ENCODE results near the gene KHNYN. TPM values are rescaled to one million over a fixed set of nuclear protein-coding genes. Genes with fewer than 3 reads are reported as not detected.

The KHNYN gene
- total and polyA plus RNA-seq, 2 donors = 37.5 to 51.4 TPM

- no peak for DNase-seq (ENCODE audit: extremely low spot score)
- Histone ChIP-seq H3K4me3 (ENCODE audit: low read depth, low read length) (no peak overlapping the region), H3K36me3 (ENCODE audit: insufficient read depth) (no peaks in the 10 kb centered on the region), H3K4me1 (ENCODE audit: insufficient read depth) (no peaks in the 10 kb centered on the region), H3K27ac (ENCODE audit: low read depth) (no peak overlapping the region)
- WGBS = 60% methylated on average over 3 of the region's 3 CpGs
Observed at GRCh38 chr14:24408764-24409163, 21.0 kb upstream of the KHNYN start.

DNA sequence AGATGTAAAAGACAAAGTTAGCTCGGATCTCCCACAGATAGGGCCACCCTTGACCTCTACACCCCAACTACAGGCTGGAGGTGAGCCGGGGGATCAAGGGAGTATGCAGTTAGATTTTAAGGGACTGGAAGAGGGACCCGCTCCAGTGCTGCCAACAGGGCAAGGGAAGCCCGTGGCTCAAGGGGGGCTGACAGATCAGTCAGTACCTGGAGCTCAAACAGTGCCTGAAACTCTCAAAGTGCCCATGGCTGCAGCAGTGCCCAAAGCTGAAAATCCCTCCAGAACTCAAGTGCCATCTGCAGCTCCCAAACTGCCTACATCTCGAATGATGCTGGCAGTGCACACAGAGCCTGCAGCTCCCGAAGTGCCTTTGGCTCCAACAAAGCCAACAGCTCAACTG lies 20.6 kb upstream of the KHNYN start:
- DNase-seq (ENCODE audit: extremely low spot score) = no peak

DNA sequence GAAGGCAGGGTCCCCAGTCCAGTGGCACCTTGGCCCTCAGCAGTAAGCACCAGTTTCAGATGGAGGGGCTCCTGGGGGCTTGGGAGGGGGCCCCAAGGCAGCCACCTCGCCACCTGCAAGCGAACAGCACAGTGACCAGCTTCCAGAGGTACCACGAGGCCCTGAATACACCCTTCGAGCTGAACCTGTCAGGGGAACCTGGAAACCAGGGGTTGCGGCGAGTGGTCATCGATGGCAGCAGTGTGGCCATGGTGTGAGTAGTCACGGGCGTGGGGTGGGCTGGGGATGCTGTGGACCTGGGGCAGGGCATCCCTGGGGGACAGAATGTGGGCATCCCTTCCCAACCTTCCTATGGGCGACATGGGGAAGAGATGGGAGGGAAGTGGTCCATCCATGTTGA lies 19.8 kb upstream of the KHNYN start:
- no peaks in the 10 kb centered on the region for H3K36me3 ChIP-seq (ENCODE audit: insufficient read depth)
- no peak overlapping the region for H3K4me3 ChIP-seq (ENCODE audit: low read depth, low read length)
- no peaks in the 10 kb centered on the region for H3K4me1 ChIP-seq (ENCODE audit: insufficient read depth)
- H3K27ac ChIP-seq (ENCODE audit: low read depth) = no peak overlapping the region
- WGBS = 96% methylated on average over 10 of the region's 10 CpGs
- DNase-seq (ENCODE audit: extremely low spot score) = no peak

More for the DNA sequence above, 20.6 kb upstream of the KHNYN start:
- H3K4me3 ChIP-seq (ENCODE audit: low read depth, low read length) = no peak overlapping the region
- WGBS = 85% methylated on average over 6 of the region's 6 CpGs
- no peaks in the 10 kb centered on the region for H3K4me1 ChIP-seq (ENCODE audit: insufficient read depth)
- no peak overlapping the region for H3K27ac ChIP-seq (ENCODE audit: low read depth)
- no peaks in the 10 kb centered on the region for H3K36me3 ChIP-seq (ENCODE audit: insufficient read depth)

DNA sequence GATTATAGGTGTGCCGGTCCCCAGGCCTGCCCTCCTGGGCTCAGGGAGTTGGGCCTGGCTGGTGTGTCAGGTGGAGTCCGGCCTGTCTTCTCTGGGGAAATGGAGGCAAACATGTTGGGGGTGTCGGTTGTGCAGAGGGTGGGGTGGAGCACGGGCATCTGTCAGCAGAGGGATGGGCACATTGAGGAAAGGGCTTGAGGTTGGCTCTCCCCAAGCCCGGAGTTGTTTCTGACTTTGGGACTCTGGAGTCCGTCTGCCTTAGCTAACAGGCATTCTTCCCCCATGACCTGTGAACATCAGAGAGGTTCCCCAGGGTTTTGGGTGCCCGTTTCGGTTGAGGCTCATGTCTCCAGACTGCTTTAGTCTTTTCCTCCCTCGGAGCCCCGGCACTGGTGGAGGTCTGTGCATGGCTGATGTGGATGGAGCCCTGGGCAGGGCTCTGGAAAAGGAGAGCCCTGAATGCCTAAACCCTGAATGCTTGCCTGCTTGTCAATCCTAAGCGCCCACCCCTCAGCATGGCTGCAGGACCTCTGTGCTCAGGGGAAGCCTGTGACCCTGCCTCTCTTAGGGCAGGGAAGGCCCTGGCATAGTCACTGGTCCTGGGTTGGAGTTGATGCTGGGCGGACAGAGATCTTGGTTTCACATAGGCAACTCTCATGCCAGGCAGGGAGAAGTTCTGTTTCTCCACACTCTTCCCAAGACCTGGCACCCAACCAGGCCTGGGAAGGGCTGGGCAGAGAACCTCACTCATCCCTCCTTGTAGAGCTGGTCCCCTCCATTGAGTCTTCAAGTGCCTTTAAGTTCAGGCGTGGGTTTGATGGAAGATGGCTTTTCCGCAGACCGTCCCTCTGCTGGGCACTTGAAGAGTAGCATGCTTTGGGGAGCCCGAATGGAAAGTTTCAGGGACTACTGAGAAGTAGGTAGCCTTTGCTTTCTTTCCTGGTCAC lies 18.0 kb upstream of the KHNYN start:
- Histone ChIP-seq H3K4me1 (ENCODE audit: insufficient read depth) (no peaks in the 10 kb centered on the region), H3K36me3 (ENCODE audit: insufficient read depth) (no peaks in the 10 kb centered on the region), H3K27ac (ENCODE audit: low read depth) (no peak overlapping the region), H3K4me3 (ENCODE audit: low read depth, low read length) (no peak overlapping the region)
- 72% methylated on average over 16 of the region's 16 CpGs for WGBS
- no peak for DNase-seq (ENCODE audit: extremely low spot score)

- 91% methylated on average over 1 of the region's 1 CpG for WGBS
- no peaks in the 10 kb centered on the region for H3K4me1 ChIP-seq (ENCODE audit: insufficient read depth)
- no peak overlapping the region for H3K4me3 ChIP-seq (ENCODE audit: low read depth, low read length)
- H3K36me3 ChIP-seq (ENCODE audit: insufficient read depth) = no peaks in the 10 kb centered on the region
- no peak overlapping the region for H3K27ac ChIP-seq (ENCODE audit: low read depth)
- DNase-seq (ENCODE audit: extremely low spot score) = no peak
Observed at GRCh38 chr14:24414077-24414476, 15.7 kb upstream of the KHNYN start.

DNA sequence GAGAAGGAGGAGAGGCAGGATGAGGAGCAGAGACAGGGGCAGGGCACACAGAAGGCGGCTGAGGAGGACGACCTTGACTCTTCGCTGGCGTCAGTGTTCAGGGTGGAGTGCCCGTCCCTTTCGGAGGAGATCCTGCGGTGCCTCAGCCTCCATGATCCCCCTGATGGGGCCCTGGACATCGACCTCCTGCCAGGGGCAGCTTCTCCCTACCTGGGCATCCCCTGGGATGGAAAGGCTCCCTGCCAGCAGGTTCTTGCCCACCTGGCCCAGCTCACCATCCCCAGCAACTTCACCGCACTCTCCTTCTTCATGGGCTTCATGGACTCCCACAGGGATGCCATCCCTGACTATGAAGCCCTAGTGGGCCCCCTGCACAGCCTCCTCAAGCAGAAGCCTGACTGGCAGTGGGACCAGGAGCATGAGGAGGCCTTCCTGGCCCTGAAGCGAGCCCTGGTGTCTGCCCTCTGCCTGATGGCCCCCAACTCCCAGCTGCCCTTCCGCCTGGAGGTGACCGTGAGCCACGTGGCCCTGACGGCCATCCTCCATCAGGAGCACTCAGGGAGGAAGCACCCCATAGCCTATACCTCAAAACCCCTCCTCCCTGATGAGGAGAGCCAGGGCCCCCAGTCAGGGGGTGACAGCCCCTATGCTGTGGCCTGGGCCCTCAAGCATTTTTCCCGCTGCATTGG lies 14.9 kb upstream of the KHNYN start:
- Histone ChIP-seq H3K27ac (ENCODE audit: low read depth) (no peak overlapping the region), H3K4me1 (ENCODE audit: insufficient read depth) (no peaks in the 10 kb centered on the region), H3K4me3 (ENCODE audit: low read depth, low read length) (no peak overlapping the region), H3K36me3 (ENCODE audit: insufficient read depth) (no peaks in the 10 kb centered on the region)
- DNase-seq (ENCODE audit: extremely low spot score) = no peak
- WGBS = 88% methylated on average over 15 of the region's 15 CpGs

DNA sequence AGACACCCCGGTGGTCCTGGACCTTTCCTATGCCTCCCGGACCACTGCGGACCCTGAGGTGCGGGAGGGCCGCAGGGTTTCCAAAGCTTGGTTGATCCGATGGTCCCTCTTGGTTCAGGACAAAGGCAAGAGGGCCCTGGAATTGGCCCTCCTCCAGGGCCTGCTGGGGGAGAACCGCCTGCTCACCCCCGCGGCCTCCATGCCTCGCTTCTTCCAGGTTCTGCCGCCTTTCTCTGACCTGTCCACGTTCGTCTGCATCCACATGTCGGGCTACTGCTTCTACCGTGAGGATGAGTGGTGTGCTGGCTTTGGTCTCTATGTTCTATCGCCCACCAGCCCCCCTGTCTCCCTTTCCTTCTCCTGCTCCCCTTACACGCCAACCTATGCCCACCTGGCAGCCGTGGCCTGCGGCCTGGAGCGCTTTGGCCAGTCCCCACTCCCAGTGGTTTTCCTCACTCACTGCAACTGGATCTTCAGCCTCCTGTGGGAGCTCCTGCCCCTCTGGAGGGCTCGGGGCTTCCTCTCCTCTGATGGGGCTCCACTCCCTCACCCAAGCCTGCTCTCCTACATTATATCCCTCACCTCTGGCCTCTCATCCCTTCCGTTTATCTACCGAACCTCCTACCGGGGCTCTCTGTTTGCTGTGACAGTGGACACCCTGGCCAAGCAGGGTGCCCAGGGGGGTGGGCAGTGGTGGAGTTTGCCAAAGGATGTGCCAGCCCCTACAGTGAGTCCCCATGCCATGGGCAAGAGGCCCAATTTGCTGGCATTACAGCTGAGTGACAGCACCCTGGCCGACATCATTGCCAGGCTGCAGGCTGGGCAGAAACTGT lies 14.1 kb upstream of the KHNYN start:
- H3K4me3 ChIP-seq (ENCODE audit: low read depth, low read length) = no peak overlapping the region
- 85% methylated on average over 25 of the region's 25 CpGs for WGBS
- no peak for DNase-seq (ENCODE audit: extremely low spot score)
- H3K27ac ChIP-seq (ENCODE audit: low read depth) = no peak overlapping the region
- no peaks in the 10 kb centered on the region for H3K36me3 ChIP-seq (ENCODE audit: insufficient read depth)
- H3K4me1 ChIP-seq (ENCODE audit: insufficient read depth) = no peaks in the 10 kb centered on the region

- no peak overlapping the region for H3K27ac ChIP-seq (ENCODE audit: low read depth)
- WGBS = 69% methylated on average over 19 of the region's 19 CpGs
Observed at GRCh38 chr14:24416254-24416931, 13.4 kb upstream of the KHNYN start.

GRCh38 chr14:24416932-24417619 lies 12.7 kb upstream of the KHNYN start:
- H3K36me3 ChIP-seq (ENCODE audit: insufficient read depth) = no peaks in the 10 kb centered on the region
- no peaks in the 10 kb centered on the region for H3K4me1 ChIP-seq (ENCODE audit: insufficient read depth)
- DNase-seq (ENCODE audit: extremely low spot score) = no peak
- H3K4me3 ChIP-seq (ENCODE audit: low read depth, low read length) = no peak overlapping the region
- H3K27ac ChIP-seq (ENCODE audit: low read depth) = no peak overlapping the region
- 73% methylated on average over 16 of the region's 16 CpGs for WGBS

More at GRCh38 chr14:24416254-24416931, 13.4 kb upstream of the KHNYN start:
- no peak overlapping the region for H3K4me3 ChIP-seq (ENCODE audit: low read depth, low read length)
- H3K4me1 ChIP-seq (ENCODE audit: insufficient read depth) = no peaks in the 10 kb centered on the region
- DNase-seq (ENCODE audit: extremely low spot score) = no peak
- no peaks in the 10 kb centered on the region for H3K36me3 ChIP-seq (ENCODE audit: insufficient read depth)

- H3K36me3 ChIP-seq (ENCODE audit: insufficient read depth) = no peaks in the 10 kb centered on the region
- H3K4me3 ChIP-seq (ENCODE audit: low read depth, low read length) = no peak overlapping the region
- no peak for DNase-seq (ENCODE audit: extremely low spot score)
- no peak overlapping the region for H3K27ac ChIP-seq (ENCODE audit: low read depth)
- 70% methylated on average over 6 of the region's 6 CpGs for WGBS
- no peaks in the 10 kb centered on the region for H3K4me1 ChIP-seq (ENCODE audit: insufficient read depth)
Observed at GRCh38 chr14:24417832-24418491, 11.8 kb upstream of the KHNYN start.

- DNase-seq (ENCODE audit: extremely low spot score) = no peak
- 67% methylated on average over 6 of the region's 6 CpGs for WGBS
Observed at GRCh38 chr14:24418492-24418873, 11.3 kb upstream of the KHNYN start.

DNA sequence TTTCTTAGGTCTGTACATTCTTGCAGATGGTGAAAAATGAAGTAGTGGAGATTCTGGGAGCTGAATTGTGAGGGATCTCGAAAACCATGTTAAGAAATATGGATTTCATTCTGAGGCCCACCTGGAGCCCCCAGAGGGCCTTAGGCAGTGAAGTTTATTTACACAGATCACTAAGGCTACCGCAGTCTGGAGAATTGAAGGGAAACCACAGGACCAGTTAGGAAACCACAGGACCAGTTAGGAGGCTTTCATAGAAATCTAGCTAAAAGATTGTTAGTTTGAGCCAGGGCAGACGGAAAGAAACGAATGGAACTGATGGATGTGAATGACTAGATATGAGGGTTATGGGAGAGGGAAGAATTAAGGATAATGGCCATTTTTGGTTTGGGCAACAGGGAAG lies 7.5 kb upstream of the KHNYN start:
- DNase-seq (ENCODE audit: extremely low spot score) = no peak
- no peaks in the 10 kb centered on the region for H3K4me1 ChIP-seq (ENCODE audit: insufficient read depth)
- 78% methylated on average over 4 of the region's 4 CpGs for WGBS

More at GRCh38 chr14:24418492-24418873, 11.3 kb upstream of the KHNYN start:
- Histone ChIP-seq H3K36me3 (ENCODE audit: insufficient read depth) (no peaks in the 10 kb centered on the region), H3K4me1 (ENCODE audit: insufficient read depth) (no peaks in the 10 kb centered on the region), H3K27ac (ENCODE audit: low read depth) (no peak overlapping the region), H3K4me3 (ENCODE audit: low read depth, low read length) (no peak overlapping the region)

More for the DNA sequence above, 7.5 kb upstream of the KHNYN start:
- H3K4me3 ChIP-seq (ENCODE audit: low read depth, low read length) = no peak overlapping the region
- no peak overlapping the region for H3K27ac ChIP-seq (ENCODE audit: low read depth)
- no peaks in the 10 kb centered on the region for H3K36me3 ChIP-seq (ENCODE audit: insufficient read depth)

All from urinary bladder (tissue), 4 donors.